GM10847 (cell line): ENCODE data around the gene HENMT1.

Experiments
- POLR2A ChIP-seq: IDR thresholded peaks from 2 replicates; pipeline ENCODE4 v1.6.1; 2011; ENCODE audit not compliant: insufficient read length; ENCODE audit errors: extremely low read depth

The HENMT1 gene

DNA sequence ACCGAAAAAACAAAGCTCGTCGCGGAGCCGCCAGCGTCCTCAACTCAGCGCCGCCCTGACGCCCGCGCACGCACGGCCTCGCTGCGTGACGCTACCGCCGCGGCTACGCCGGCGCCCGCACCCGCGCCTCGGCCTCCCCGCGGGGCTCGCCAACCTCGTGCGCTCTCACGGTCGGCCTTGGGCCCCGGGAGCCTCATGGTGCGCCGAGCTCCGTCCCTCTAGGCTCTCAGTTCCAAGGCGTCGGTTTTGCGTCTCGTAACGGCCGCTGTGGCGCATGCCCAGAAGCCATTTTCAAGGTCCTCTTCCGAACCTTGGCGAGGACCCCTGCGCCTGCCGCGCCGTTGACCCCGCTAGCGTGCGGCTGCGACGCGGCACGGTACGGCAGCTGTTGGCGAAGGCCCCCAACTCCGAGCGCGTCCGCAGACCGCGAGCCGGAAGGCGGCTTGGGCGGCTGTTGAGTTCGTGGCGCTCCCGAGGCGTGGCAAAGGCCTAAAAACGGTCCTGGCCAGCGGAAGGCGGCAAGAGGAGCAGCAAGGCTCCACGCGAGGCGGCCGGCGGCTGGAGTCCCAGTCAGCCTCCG lies at the start of gene HENMT1:
Gene HENMT1 (minus strand): TSS at position 64 of the 580 bp plus-strand sequence. CDS start 1,209 bp downstream, outside the sequence.
- TF ChIP-seq POLR2A, result peak; percentile 58

GRCh38 chr1:108708691-108709660 lies 48.1 kb upstream of the HENMT1 start:
- TF ChIP-seq POLR2A, result no peak

DNA sequence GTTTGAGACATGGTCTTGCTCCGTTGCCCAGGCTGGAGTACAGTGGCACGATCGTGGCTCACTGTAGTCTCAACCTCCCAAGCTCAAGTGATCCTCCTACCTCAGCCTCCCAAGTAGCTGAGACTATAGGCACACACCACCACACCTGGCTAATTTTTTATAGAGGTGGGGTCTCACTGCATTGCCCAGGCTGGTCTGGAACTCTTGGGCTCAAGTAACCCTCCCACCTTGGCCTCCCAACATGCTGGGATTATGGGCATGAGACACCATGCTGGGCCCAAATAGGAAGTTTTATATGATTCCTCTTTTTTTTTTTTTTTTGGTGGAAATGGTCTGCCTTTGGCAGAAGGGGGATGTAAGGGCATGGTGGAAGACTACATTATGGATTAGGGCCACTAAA lies 45.8 kb upstream of the HENMT1 start:
- TF ChIP-seq POLR2A, result no peak

- TF ChIP-seq POLR2A, result no peak
These were observed 43.6 kb upstream of the HENMT1 start for GRCh38 chr1:108704496-108704895.

DNA sequence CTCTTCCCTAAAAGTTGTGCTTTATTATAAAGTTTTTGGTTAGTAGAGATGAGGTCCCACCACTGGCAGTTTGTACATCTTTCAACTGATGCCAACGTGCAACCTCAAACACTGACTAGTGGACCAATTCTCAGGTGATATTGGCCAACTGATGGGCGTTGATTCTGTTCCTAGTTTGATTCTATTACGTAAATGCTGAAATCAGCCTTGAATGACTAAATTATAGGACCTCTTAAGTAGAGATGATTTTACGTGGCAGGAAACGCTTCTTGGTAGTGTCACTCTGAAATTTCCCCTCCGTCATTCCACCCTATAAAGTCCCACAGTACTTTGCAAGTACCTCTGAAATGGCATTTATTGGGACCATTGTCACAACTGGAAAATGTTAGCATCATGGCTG lies 43.0 kb upstream of the HENMT1 start:
- no peak for TF ChIP-seq POLR2A

- no peak for TF ChIP-seq POLR2A
These were observed 40.4 kb upstream of the HENMT1 start for GRCh38 chr1:108701176-108701849.

GRCh38 chr1:108699375-108700332 lies 38.8 kb upstream of the HENMT1 start:
- no peak for TF ChIP-seq POLR2A

DNA sequence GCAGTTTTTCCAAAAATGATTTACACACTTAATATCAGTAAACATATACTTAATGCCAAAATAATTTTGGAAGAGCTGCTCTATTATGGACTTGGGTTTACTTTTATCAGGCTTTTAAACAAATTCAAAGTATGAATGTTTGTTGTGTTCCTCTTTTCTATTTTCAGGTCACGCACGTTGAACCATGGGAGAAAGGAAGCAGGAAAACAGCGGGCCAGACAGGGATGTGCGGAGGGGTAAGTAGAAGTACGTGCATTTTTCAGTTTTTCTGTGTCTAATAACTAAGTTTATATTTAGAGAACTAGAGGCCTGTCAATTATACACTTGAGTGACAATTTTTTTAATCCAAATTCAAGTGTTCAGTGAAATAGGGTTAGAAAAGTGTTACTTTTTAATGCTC lies 34.6 kb upstream of the HENMT1 start:
- no peak for TF ChIP-seq POLR2A

GRCh38 chr1:108692724-108693655 lies 32.1 kb upstream of the HENMT1 start:
- TF ChIP-seq POLR2A, result no peak

DNA sequence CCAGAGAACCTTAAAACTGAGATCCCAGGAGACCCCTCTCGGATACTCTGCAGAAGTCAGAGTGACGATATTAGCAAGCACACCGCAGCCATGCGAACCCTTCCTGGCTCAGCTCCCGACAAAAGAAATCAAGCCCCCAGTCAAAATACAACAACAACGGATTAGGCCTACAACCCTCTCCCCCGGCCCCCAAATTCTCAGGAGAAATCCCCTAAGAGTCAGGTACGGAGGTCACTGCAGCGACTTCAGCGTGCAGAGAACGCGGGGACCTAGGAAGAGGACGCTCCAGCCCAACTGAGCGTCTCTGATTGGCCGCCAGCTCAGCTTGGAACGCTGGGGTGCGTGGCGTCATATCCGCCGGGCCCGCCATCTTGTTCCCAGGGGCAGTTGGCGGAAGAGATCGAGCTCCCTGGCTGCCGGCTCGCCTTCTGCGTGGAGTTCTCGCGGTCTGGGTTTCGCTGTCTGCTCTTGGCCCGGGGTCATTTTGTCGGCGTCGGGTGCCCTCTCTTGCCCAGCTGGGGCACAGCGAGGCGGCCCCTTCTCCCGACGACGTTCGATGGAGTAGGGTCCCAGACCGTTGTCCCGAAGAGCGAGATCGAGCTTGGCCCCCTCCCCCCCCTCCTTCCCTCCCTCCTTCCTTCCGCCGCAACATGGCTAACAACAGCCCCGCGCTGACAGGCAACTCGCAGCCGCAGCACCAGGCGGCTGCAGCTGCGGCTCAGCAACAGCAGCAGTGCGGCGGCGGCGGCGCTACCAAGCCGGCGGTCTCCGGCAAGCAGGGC lies 31.2 kb upstream of the HENMT1 start, which contains the start of gene PRPF38B:
Gene PRPF38B (plus strand): TSS at position 369 of the 782 bp plus-strand sequence. CDS start 282 bp downstream, at position 651.
- peak; percentile 94 for TF ChIP-seq POLR2A

DNA sequence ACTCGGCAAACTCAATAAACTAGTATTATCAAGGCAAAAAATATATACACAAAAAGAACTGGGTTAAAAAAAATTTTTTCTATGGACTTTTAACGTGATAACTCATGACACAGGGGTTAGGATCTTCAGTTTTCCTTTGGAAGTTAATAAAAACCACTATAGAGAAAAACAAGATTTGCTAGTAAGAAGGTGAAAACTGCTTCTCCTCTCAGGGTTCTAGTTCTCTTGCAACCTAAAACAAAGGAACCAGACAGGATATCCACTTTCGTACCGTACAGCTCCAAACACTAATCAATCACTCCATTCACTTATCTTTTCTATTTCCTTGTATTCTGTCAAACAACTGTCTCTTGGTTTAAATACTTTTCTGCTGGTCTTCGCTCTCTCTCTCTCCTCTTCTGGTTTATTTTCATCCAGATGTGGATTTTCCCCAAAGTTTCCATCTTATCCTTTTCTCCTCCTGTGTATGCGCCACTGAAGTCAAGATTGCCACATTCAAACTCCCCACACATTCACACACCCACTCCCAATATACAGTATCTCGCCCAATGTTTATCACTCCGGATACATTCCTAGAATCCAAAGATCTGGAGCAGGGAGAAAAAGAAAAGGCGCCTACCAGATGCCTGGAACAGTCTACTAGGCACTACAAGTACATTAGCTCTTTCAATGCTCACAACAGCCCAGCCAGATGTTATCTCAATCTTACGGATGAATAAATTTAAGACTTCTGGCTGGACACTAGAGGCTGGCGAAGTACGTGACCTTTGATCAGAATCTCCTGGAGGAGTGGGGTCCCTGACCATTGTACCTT lies 30.4 kb upstream of the HENMT1 start:
- TF ChIP-seq POLR2A, result no peak
